GM15510 (cell line): ENCODE measurements around the gene BCL2L14.
A peak's percentile ranks its signal among the peaks of the same experiment; 100 is the strongest.

Source experiments
- POLR2A ChIP-seq: IDR thresholded peaks from 3 replicates; pipeline ENCODE4 v1.6.1; 2011; ENCODE audit warnings: borderline replicate concordance; ENCODE audit not compliant: insufficient read length; ENCODE audit errors: extremely low read depth

The BCL2L14 gene, protein sequence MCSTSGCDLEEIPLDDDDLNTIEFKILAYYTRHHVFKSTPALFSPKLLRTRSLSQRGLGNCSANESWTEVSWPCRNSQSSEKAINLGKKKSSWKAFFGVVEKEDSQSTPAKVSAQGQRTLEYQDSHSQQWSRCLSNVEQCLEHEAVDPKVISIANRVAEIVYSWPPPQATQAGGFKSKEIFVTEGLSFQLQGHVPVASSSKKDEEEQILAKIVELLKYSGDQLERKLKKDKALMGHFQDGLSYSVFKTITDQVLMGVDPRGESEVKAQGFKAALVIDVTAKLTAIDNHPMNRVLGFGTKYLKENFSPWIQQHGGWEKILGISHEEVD

GRCh38 chr12:12070674-12071656, at the start of gene BCL2L14:
TSS of gene BCL2L14 (plus strand) at chr12:12070939. CDS start at chr12:12079306, 8,367 bp downstream.
- no peak for TF ChIP-seq POLR2A

GRCh38 chr12:12022306-12022936, 48.3 kb upstream of the BCL2L14 start:
- TF ChIP-seq POLR2A, result no peak

DNA sequence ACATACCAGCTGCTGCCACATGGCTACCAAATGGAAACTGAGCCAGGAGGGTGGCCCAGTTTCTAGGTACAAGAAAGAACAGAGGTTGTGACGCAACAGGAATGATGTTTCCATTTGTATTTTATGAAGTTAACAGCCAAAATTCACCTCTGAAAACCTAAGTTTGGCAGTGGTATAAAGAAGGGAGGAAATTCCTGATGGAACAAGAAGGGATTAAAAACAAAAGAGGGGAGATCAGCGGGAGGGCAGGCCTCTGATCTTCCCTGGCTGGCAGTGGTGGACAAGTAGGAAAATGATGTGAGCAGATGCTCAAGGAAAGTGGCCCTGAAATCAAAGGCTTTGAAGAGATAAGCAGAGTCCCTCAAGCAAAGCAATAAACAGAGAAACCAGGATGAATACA, 47.3 kb upstream of the BCL2L14 start:
- no peak for TF ChIP-seq POLR2A

GRCh38 chr12:12024911-12025682, 45.6 kb upstream of the BCL2L14 start:
- no peak for TF ChIP-seq POLR2A

GRCh38 chr12:12025799-12026386, 44.8 kb upstream of the BCL2L14 start:
- no peak for TF ChIP-seq POLR2A

DNA sequence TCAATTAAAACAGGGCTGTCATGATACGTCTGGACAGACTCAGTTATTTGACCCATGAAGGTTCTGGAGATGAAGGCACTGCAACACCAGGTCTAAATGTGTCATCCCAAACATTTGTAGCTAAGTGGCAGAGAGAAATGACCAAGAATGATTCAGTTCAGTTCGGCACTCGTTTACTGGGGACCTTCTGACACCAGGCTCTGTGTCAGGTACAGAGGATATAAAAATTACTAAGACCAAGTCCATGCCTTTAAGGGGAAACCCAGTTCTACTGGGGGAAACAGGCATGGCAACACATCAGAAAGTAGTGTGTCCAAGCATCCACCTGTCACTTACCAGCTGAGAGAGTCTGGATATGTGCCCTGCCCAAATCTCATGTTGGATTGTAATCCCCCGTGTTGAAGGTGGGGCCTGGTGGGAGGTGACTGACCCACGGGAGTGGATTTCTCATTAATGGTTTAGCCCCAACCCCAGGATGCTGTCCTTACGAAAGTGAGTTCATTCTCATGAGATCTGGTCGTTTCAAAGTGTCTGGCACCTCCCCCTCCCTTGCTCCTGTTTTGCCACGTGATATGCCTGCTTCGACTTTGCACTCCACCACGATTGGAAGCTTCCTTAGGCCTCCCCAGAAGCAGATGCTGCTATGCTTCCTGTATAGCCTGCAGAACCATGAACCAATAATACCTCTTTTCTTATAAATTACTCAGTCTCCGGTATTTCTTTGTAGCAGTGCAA, 41.9 kb upstream of the BCL2L14 start:
- no peak for TF ChIP-seq POLR2A

DNA sequence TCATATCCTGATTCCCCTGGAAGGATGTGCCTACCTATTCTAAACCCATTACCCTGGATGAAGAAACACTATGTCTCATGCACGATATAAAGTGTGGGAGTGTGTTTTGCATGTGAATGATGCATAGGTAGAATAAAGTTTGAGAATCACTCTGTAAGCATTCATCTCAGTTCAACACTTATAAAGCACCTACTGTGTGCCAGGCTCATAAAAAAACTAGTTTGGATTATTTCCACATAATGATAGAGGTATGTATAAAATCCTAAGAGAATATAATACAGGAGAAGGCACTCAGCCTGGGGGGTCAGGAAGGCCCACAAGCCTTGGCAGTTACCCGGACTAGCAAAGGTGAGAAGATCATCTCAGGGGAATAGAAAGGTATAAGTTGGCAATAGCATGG, 41.1 kb upstream of the BCL2L14 start:
- TF ChIP-seq POLR2A, result no peak

- TF ChIP-seq POLR2A, result peak; percentile 21
Observed at GRCh38 chr12:12032260-12032791, 38.4 kb upstream of the BCL2L14 start.

DNA sequence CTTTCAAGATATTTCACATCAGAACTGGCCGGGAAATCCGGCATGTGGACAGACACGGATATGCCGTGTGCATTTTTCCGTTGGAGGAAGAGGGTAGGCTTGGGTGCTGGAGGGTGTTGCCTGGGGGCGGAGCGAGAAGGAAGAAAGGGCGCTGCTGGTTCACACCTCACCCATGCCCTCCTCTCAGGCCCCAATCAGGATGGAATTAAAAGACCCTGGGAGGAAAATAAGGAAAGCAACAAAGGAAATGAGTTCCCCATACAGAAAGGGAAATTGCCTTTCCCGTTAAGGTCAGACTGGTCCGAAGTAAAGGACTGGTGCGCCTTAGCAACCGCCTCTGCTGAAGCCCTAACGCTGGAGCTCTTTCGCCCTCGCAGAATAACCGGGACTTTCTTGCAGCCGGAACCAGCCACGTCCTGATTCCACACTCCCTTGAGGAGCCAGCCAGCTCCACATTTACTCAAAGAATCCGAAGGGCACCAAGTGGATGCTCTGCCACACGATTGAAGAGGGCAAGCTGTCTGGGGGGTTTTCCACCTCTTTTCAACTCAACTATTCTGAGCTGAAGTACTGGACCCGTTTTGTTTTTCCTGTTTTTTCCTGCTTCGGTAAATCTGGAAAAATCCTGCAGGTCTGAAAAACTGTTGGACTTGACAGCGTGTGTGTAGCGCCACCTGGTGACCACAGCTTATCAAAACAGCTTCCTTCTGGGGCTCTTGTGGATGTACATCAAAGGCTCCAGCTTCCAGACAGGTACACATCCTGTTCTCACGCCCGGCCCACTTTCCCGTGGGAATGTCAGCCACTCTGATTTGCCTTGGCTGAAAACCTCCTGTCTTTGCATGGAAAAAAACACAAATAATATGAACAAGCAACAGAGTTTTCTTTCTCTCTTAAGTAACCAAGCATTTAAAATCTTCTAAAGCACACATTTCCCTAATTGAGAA, 37.6 kb upstream of the BCL2L14 start:
- TF ChIP-seq POLR2A, result no peak

GRCh38 chr12:12033824-12034223, 36.9 kb upstream of the BCL2L14 start:
- TF ChIP-seq POLR2A, result no peak

GRCh38 chr12:12034344-12034743, 36.4 kb upstream of the BCL2L14 start:
- TF ChIP-seq POLR2A, result no peak

DNA sequence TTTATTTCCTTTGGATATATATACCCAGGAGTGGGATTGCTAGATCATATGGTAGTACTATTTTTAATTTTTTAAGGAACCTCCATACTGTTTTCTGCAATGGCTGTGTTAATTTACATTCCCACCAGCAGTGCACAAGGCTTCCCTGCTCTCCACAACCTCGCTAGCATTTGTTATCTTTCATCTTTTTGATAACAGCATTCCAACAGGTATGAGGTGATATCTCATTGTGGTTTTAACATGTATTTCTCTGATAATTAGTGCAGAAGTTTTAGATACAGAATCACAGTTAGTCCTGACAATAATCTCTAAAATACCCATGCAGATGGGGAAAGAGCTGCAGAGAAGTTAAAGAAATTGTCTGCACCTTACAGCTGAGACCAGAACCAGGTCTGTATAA, 35.5 kb upstream of the BCL2L14 start:
- TF ChIP-seq POLR2A, result no peak

DNA sequence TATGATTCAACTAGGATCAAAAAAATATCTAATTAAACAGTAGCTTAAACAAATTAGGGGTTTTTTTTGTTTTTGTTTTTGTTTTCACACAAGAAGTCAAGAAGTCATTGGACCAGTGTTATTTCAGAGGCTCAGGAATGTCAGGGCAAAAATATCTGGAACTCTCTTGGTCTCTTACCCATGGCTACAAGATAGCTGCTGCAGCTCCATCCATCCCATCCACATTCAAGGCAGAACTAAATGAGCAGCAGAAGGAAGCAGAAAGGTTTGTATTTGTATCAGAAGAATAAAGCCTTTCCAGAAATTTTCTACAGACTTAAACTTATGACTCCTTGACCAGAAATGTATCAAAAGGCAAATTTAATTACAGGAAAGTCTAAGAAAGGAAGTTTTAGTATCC, 33.8 kb upstream of the BCL2L14 start:
- TF ChIP-seq POLR2A, result no peak

DNA sequence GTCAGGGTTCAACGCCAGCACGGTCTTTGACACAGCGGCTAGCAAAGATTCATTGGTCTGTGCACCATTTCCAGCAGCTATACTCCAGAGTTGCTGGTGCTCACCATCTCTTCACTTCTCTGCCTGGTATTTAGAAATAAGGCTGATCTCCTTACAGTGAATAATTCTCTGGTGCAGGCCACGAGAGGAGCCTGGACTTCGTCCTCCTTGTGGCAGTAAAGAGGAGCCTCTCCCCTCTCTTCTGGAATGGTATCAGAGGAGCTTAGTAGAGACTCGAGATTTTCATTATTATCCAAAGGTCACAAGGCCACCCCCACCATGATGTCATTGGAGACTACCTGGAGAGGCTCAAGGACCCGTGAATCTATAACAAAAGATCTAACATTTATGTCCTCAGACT, 30.8 kb upstream of the BCL2L14 start:
- no peak for TF ChIP-seq POLR2A
